Embryonic facial prominence (tissue), 1 donor: ENCODE measurements around the gene UBD.

Experiments used
- DNase-seq: peaks from one replicate; pipeline ENCODE4 v3.0.0-alpha.2; 2016; ENCODE audit errors: extremely low spot score

The UBD gene

GRCh38 chr6:29521006-29521680 is 38.4 kb downstream of the UBD start:
- no peak for DNase-seq

GRCh38 chr6:29520232-29520631 is 39.3 kb downstream of the UBD start:
- DNase-seq, result no peak

GRCh38 chr6:29519291-29520010 is 40.1 kb downstream of the UBD start:
- no peak for DNase-seq

- no peak for DNase-seq
Measured at GRCh38 chr6:29517728-29518440, 41.6 kb downstream of the UBD start.

GRCh38 chr6:29517245-29517644 is 42.3 kb downstream of the UBD start:
- DNase-seq, result no peak

GRCh38 chr6:29516108-29516507 is 43.4 kb downstream of the UBD start:
- no peak for DNase-seq

- DNase-seq, result no peak
Measured at GRCh38 chr6:29510746-29511300, 48.7 kb downstream of the UBD start.

GRCh38 chr6:29510202-29510601 is 49.3 kb downstream of the UBD start:
- no peak for DNase-seq

GRCh38 chr6:29509711-29510110 is 49.8 kb downstream of the UBD start:
- no peak for DNase-seq

GRCh38 chr6:29509239-29509638 is 50.3 kb downstream of the UBD start:
- DNase-seq, result no peak

- no peak for DNase-seq
Measured at GRCh38 chr6:29507319-29507718, 52.2 kb downstream of the UBD start.

- DNase-seq, result no peak
Measured at GRCh38 chr6:29506446-29507067, 53.0 kb downstream of the UBD start.

- no peak for DNase-seq
Measured at GRCh38 chr6:29505808-29506207, 53.7 kb downstream of the UBD start.
